ENCODE data around the gene ENAH. TPM values are rescaled to one million over a fixed set of nuclear protein-coding genes. Genes with fewer than 3 reads are reported as not detected.

The ENAH gene
- total RNA-seq, 4 donors from 2014 or later = 22.9 to 109 (median 78.3) TPM

DNA sequence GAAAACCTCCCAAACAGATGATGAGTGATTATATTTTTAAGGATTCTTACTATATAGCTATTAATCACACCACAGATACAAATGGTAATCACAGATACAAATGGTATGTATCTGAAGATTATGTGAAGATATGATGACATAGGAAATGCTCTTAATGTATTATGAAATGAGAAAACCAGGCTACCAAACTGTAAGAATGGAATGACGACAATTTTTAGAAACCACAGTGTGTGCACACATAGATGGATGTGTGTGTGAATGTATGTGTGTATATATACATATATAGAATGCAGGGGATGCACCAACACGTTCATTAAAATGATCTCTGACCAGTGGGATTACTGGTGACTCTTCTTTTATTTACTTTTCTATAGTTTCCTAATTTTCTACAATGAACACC is 21.5 kb upstream of the ENAH start:
- Histone ChIP-seq H3K27ac (no peak overlapping the region), H3K27me3 (no peaks in the 10 kb centered on the region), H3K36me3 (no peaks in the 10 kb centered on the region), H3K9me3 (no peaks in the 10 kb centered on the region), H3K4me3 (no peak overlapping the region), H3K4me1 (no peaks in the 10 kb centered on the region)
- TF ChIP-seq POLR2A (IDR thresholded peaks at IDR 0.05) = no peak
- TF ChIP-seq, protein P1, sequence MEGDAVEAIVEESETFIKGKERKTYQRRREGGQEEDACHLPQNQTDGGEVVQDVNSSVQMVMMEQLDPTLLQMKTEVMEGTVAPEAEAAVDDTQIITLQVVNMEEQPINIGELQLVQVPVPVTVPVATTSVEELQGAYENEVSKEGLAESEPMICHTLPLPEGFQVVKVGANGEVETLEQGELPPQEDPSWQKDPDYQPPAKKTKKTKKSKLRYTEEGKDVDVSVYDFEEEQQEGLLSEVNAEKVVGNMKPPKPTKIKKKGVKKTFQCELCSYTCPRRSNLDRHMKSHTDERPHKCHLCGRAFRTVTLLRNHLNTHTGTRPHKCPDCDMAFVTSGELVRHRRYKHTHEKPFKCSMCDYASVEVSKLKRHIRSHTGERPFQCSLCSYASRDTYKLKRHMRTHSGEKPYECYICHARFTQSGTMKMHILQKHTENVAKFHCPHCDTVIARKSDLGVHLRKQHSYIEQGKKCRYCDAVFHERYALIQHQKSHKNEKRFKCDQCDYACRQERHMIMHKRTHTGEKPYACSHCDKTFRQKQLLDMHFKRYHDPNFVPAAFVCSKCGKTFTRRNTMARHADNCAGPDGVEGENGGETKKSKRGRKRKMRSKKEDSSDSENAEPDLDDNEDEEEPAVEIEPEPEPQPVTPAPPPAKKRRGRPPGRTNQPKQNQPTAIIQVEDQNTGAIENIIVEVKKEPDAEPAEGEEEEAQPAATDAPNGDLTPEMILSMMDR (IDR thresholded peaks at IDR 0.05) = no peak
- intact Hi-C loops (cut with DNase I; ENCODE audit: low total_unique reads) = no loop called here
- no peak for DNase-seq

DNA sequence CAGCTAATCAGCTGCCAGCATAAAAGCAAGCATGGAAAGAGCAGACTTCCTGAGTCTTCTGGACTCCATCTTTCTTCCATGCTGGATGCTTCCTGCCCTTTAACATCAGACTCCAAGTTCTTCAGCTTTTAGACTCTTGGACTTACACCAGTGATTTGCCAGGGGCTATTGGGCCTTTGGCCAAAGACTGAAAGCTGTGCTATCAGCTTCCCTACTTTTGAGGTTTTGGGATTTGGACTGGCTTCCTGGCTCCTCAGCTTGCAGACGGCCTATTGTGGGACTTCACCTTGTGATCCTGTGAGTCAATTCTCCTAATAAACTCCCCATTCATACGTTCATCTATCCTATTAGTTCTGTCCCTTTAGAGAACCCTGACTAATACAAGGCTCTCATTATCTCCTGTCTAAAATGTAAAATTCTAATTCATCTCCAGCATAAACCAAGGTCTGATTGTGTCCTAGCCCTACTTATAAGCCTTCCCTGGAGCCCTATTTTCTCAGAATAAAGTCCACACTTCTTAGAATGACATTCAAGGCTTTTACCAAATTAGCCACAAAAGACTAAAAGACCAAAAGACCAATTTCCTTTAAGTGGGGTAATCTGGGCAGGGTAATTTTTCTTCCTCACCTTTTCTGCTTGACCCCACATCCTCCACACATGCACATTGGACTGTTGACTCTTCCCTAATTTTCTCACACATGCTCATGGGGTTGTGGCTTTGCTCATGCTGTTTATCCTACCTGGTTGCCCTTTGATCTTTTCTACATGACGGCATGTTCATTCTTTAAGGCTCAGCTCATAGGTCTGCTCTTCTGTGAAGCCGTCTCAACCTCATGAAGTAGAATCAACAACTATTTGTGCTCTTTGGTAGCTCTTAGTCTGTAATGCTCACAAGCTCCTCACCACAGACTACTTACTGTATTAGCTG is 18.1 kb upstream of the ENAH start:
- H3K27me3 ChIP-seq = no peaks in the 10 kb centered on the region
- intact Hi-C loops (cut with DNase I; ENCODE audit: low total_unique reads) = no loop called here
- no peak overlapping the region for H3K4me3 ChIP-seq
- no peak for DNase-seq
- TF ChIP-seq, protein P1 (IDR thresholded peaks at IDR 0.05) = no peak
- no peak for TF ChIP-seq POLR2A (IDR thresholded peaks at IDR 0.05)
- no peak overlapping the region for H3K27ac ChIP-seq
- no peaks in the 10 kb centered on the region for H3K4me1 ChIP-seq
- H3K36me3 ChIP-seq = no peaks in the 10 kb centered on the region
- no peaks in the 10 kb centered on the region for H3K9me3 ChIP-seq

DNA sequence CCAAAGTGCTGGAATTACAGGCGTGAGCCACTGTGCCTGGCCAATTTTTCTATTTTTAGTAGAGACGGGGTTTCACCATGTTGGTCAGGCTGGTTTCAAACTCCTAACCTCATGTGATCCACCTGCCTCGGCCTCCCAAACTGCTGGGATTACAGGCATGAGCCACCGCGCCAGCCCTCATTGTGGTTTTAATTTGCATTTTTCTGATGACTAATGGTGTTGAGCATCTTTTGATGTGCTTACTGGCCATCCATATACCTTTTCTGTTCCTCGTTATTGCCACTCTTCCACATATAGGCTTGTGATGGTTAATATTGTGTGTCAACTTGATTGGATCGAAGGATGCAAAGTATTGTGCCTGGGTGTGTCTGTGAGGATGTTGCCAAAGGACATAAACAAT is 17.4 kb upstream of the ENAH start:
- intact Hi-C loops (cut with DNase I; ENCODE audit: low total_unique reads) = no loop called here
- no peaks in the 10 kb centered on the region for H3K9me3 ChIP-seq
- no peak for TF ChIP-seq POLR2A (IDR thresholded peaks at IDR 0.05)
- TF ChIP-seq, protein P1 (IDR thresholded peaks at IDR 0.05) = no peak
- no peaks in the 10 kb centered on the region for H3K36me3 ChIP-seq
- no peaks in the 10 kb centered on the region for H3K4me1 ChIP-seq
- no peaks in the 10 kb centered on the region for H3K27me3 ChIP-seq
- H3K27ac ChIP-seq = no peak overlapping the region
- H3K4me3 ChIP-seq = no peak overlapping the region
- no peak for DNase-seq

DNA sequence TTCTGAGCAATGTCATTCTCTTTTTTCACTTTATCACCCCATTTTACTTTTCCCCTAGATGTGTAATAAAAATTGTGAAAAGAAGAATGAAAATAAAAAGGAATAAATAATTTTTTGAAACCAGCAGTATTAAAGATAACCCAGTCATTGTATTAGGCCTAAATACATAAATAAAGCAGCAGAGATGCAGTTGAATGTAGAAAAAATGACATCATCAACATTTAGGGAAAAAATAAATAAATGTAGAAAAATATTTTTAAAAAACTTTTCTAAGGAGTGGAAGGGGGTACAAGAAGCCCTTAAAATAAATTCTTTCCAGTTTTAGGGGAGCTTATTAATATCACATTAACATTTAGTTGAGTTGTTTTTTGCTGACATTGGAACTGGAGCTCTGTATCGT is 15.3 kb upstream of the ENAH start:
- no peaks in the 10 kb centered on the region for H3K27me3 ChIP-seq
- no peak for TF ChIP-seq POLR2A (IDR thresholded peaks at IDR 0.05)
- TF ChIP-seq, protein P1 (IDR thresholded peaks at IDR 0.05) = no peak
- no peaks in the 10 kb centered on the region for H3K36me3 ChIP-seq
- no peaks in the 10 kb centered on the region for H3K4me1 ChIP-seq
- intact Hi-C loops (cut with DNase I; ENCODE audit: low total_unique reads) = no loop called here
- no peak for DNase-seq
- H3K27ac ChIP-seq = no peak overlapping the region
- no peaks in the 10 kb centered on the region for H3K9me3 ChIP-seq
- H3K4me3 ChIP-seq = no peak overlapping the region

DNA sequence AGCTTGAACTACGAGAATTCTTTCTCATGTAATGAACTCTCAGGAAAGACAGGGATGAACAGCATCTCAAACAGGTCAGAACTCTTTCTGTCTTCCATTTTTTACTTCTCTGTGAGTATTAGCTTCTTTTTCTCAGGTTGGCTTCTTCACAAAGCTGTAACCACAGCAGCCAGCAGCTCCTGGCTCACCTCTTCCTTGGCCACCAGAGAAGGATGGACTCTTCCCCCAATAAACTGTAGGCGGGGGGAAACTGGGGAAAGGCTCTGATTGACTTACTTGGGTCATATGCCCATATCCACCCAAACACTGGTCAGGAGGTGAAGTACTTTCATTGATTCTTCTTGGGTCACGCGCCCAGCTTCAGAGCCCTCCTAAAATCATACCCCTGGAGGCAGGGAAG is 14.4 kb upstream of the ENAH start:
- no peaks in the 10 kb centered on the region for H3K27me3 ChIP-seq
- H3K36me3 ChIP-seq = no peaks in the 10 kb centered on the region
- intact Hi-C loops (cut with DNase I; ENCODE audit: low total_unique reads) = no loop called here
- no peak for DNase-seq
- no peak overlapping the region for H3K27ac ChIP-seq
- no peak overlapping the region for H3K4me3 ChIP-seq
- H3K9me3 ChIP-seq = no peaks in the 10 kb centered on the region
- TF ChIP-seq, protein P1 (IDR thresholded peaks at IDR 0.05) = no peak
- no peak for TF ChIP-seq POLR2A (IDR thresholded peaks at IDR 0.05)
- no peaks in the 10 kb centered on the region for H3K4me1 ChIP-seq

Data from uterus (tissue), 4 donors.